GM21786 (cell line): ENCODE data around the gene CTTNBP2NL.
A peak's percentile ranks its signal among the peaks of the same experiment; 100 is the strongest.
"Not testable (repeated sequence)": the region's sequence is repeated elsewhere in the genome, so short reads cannot be mapped to it uniquely, and the experiment has no call there.

Experiments
- ATAC-seq: cut with Tn5 transposase; IDR thresholded peaks from one replicate; pipeline ENCODE4 v1.9.1; 2021; ENCODE audit not compliant: unreplicated experiment

The CTTNBP2NL gene

DNA sequence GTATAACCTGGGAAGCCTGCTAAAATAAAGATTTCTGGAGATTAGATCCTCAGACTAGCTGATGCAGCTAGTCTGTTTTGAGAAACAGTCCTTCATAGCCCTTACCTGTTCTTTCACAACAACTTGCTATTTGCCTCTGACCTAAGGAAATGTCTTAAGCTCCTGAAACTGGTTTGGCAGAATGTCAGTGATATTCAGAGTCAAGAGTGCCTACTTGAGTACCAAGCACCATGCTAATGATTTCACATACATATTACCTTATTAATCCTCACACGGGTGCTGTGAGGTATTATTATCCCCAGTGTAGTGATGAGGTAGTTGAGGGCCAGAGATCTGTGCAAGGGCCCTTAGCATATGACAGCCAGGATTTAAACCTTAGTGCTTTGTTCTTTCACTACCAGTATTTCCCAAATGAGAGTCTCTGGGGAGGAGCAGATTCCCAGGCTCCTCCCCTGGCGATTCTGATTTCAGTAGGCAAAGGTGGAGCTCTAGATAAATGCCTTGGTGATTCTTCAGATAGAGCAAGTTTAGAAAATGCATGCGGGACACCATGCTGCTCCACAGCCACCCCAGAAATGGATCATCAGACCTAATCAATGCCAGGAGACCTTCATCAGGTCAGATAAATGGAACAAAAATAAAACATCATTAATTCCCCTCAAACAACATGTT is 65.3 kb downstream of the CTTNBP2NL start:
- no peak for ATAC-seq

DNA sequence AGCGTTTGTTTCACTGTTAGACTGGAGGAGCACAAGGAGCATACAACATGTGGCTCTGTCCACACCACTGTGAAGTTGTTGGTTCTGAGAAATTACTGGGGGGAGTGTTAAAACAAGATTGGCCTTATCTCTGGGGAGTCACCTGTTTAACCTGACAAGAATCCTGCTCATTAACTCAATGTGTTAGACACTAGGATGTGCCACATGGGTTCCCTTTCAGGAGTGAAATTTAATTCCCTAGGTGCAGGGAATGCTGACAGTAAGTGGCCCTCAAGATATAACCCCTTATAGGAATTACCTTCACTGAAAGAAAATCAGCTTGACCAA is 66.9 kb downstream of the CTTNBP2NL start:
- no peak for ATAC-seq

DNA sequence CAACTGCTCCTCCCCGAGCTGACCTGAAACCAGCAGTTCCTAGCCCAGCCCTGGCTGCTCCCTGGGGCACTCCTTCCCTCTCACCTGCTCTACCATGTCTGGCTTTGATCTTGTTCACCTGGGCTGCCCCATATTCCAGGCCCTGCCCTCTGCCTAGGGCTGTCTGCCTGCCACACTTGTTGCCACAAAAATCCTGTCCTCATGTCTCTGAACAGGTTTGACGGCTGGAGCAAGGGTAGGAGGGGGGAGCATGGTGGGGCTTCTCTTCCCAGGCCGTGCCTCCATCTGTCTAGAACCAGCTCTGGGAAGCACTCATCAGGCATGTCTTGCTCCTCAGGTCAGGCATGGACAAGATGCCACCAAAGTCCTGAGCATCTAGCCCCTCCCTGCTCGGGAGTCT is 68.5 kb downstream of the CTTNBP2NL start:
- ATAC-seq: no peak

DNA sequence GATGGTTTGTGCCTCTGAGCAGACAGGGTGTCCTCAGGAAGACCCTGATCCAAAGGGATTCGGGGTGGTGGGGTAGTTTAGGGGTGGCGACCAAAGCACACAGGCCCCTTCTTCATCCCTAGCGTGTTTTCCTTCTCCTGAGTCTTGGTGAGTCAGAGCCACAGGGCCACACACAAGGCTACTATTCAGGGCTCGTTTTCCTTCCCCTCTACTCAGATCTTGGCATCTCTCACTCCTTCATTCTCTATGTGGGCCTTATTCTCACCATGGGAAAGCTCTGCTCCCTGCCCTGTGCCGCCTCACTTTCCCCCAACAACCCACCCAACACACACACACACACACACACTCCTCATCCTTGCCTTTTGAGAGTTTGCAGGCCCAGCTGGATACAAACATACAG is 69.1 kb downstream of the CTTNBP2NL start:
- ATAC-seq: no peak

DNA sequence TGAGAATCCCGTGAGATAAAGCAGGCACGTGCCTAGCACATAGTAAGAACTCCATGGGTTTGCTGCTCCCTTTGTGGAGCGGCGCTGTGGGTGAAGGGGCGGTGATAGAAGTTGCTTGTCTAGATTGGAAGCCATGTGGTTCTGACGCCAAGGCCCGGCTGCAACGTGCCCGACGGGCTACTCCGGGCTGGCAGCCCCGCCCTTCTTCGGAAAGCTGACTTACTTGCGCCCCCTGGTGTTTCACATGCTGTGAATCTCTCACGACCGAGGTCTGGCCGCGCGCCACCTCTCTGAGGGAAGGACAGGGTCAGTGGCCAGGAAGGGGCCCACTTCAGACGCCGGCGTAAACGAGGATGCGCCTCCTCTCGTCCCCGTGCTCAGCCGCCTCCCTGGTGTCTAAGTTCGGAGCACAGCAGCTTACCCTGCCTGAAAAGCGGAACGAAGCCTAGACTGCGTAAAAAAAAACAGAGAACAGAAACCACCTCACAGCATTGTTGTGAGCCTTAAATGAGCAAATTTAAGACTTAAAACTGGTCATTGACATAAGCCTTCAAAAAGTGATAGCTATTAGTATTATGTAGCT is 70.2 kb downstream of the CTTNBP2NL start:
- ATAC-seq: peak; percentile 91

DNA sequence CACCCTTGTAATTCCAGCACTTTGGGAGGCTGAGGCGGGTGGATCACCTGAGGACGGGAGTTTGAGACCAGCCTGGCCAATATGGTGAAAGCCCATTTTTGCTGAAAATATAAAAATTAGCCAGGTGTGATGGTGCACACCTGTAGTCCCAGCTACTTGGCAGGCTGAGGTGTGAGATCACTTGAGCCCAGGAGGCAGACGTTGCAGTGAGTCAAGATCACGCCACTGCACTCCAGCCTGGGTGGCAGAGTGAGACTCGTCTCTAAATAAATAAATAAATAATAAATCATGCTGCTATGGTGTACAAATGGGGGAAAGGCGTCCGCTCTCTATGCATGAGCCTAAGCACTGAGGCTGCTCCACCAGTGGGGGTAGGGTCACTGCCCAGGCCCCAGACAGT is 74.3 kb downstream of the CTTNBP2NL start:
- ATAC-seq: not testable (repeated sequence)

DNA sequence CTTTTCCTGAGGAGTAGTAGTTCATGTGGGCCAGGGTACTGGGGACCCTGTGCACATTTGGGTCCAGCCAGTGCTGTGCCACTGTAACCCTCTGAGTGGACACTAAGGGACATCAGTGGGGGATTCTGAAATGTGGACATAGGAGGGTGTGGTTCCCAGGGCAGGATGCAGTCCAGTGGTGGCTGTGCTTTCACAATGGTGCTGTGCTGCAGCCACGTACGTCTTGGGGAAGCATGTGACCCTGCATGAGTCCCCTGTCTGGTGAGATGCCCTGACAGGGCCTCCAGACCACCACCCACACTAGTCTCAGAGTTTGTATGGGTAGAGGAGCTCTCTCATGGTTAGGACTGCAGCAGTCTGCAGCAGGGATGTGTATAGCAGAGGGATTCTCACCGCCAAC is 75.0 kb downstream of the CTTNBP2NL start:
- ATAC-seq: no peak

DNA sequence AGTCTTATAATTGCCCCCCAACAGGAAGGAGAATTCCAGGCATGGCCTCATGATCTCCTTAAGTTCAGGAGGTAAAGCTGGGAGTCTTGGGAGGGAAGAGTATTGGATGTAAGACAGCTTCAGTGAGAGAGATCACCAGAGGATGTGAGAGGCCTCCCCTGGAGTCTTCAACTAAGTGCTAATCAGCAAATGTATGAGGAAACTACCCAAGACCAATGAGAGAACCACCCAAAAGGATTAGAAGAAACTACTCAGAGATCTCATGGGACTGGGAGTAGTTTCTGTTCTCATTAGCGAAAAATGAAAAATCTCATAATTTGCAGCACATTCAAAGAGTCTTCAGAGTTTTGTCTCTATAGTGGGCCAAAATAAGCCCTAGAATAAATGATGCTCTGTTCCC is 76.1 kb downstream of the CTTNBP2NL start:
- no peak for ATAC-seq

DNA sequence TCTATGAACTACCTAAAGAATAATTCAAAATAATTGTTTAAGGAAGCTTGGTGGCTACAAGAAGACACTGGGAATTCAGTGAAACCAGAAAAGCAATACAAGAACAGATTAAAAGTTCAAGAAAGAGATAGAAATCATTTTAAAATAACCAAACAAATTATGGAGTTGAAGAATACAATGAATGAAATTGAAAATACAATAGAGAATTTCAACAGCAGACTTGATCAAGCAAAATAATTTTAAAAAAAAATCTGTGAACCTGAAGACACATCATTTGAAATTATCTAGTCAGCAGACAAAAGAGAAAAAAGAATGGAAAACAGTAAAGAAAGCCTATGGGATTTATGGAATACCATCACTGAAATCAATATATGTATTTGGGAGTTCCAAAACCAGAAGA is 81.5 kb downstream of the CTTNBP2NL start:
- ATAC-seq: no peak

DNA sequence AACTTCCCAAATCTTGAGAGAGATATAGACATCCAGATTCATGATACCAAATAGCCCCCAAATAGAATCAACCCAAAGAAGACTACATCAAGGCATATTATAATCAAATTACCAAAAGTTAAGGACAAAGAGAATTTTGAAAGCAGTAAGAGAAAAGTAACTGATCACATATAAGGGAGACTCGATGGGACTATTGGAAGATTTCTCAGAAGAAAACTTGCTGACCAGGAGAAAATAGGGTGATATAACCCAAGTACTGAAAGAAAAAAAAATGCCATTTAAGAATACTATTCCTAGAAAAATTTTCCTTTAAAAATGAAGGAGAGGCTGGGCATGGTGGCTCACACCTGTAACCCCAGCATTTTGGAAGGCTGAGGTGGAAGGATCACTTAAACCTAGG is 82.3 kb downstream of the CTTNBP2NL start:
- ATAC-seq: no peak

DNA sequence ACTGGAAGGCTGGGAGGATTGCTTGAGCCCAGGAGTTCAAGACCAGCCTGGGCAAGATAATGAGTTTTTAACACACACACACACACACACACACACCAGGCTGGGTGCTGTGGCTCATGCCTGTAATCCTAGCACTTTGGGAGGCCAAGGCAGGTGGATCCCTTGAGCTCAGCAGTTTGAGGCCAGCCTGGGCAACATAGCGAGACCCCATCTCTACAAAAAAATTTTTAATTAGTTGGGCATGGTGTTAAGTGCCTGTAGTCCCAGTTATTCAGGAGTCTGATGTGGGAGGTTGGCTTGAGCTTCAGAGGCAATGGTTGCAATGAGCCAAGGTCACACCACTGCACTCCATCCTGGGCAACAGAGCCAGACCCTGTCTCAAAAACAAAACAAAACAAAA is 90.0 kb downstream of the CTTNBP2NL start:
- not testable (repeated sequence) for ATAC-seq

DNA sequence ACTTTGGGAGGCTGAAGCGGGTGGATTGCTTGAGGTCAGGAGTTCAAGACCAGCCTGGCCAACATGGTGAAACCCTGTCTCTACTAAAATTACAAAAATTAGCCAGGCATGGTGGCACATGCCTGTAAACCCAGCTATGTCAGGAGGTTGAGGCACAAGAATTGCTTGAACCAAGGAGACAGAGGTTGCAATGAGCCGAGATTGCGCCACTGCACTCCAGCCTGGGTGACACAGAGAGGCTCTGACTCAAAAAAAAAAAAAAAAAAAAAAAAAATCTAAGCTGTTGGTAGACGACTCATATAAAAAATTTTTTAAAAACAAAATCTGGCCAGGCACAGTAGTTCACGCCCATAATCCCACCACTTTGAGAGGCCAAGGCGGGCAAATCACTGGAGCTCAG is 91.7 kb downstream of the CTTNBP2NL start:
- not testable (repeated sequence) for ATAC-seq

DNA sequence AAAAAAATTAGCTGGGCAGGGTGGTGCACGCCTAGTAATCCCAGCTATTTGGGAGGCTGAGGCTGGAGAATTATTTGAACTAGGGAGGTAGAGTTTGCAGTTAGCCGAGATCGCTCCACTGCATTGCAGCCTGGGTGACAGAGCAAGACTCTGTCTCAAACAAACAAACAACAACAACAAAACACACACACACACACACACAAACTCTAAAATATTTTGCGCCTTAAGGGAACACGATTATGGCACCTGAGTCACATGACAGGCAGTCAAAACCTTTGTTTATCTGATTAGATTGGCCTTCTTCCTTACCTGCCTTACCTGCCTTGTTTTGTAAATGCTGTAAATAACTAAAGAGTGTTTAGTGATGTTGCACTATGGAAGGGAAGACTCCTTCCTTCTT is 92.1 kb downstream of the CTTNBP2NL start:
- no peak for ATAC-seq

DNA sequence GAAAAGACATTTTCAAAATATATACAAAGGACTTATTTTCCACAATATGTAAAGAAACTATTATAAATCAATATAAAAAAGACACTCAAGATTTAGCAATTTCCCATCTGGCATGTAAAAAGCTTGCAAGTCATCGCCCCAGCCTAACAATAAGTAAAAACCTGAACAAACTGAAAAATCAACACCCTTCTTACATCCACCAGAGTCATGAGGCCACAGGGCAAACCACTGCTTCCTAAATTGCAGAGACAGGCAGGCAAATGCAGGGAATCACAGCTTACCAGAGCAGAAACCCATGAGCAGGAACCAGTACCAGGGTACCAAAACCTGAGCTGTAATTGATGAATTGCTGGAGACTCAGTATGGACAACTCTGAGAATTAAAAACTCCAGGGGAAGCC is 96.1 kb downstream of the CTTNBP2NL start:
- no peak for ATAC-seq

DNA sequence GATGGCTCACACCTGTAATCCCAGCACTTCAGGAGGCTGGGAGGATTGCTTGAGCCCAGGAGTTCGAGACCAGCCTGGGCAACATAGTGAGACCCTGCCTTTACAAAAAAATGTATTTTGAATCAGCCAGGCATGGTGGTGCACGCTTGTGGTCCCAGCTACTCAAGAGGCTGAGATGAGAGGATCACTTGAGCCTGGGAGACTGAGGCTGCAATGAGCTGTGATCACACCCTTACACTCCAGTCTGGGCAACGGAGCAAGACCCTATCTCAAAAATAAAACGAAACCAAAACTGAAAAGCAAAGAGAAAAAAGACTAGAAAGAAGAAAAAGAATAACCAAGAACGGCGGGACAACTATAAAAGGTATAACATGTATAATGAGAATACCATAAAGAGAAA is 97.3 kb downstream of the CTTNBP2NL start:
- no peak for ATAC-seq

DNA sequence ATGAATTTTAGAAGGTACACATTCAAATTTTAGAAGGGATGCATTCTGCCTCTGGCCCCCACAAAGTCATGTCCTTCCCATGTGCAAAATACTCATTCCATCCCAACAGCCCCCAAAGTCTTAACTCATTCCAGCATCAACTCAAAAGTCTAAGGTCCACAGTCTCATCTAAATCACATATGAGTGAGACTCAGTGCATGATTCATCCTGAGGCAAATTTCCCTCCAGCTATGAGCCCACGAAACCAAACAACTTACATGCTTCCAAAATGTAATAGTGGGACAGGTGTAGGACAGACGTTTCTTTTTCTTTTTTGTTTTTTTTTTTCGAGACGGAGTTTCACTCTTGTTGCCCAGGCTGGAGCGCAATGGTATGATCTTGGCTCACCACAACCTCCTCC is 100.3 kb downstream of the CTTNBP2NL start:
- ATAC-seq: no peak

DNA sequence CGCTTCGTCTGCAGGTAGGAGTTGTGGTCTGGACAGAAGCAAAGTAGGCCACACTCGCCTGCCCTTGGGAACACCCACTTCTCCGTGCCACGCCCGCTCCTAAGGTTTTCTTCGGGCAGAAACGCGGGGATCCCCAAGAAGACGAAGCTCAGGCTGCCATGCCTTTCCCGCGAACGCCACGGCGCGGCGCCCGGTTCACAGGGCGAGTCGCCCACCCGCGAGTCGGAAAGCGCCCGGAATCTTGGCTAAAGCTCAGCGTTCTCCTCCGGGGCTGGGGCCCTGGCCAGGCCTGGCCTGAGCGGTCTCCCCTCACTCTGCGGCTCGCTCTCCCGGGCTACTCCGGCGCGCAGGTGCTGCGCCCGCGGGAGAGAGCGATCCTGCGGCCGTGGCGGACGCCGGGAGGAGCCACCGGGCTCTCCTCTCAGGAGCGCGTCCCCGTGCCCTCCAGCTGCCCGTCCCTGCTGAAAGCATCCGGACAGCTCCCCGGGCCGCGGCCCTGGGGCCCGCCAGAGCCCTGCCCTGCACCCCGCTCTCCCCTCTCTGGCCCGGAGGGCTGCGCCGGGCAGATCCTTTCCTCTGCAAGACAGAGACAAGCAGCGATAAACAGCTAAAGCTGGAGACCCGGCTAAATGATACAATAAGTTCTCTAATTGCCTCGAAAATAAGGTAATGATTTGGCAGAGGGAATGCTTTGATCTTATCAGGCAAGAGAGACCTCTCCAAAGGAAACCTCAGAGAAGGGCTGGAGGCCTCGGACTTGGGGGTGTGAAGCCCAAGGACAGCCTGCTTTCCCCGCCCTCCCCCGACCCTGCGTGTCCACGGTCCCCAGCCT is 106.0 kb downstream of the CTTNBP2NL start:
- peak; percentile 55 for ATAC-seq

DNA sequence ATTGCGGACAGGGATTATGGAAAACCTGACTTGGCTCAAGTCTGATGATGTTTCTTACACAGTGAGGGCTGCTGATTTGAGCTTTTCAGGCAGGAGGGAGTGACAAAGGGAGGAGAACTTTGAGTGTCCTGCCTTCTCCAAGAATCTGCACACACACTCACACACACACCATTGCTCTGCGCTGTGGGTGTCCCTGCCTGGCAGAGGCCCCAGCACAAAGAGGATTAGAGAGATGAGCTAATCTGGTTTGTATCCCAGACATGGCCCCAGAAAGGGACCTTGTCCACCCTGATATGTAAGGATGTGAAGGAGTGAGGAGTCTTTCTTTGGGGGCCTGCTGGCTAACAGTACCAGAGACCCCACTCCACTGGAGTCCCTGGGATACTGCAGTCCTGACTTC is 106.8 kb downstream of the CTTNBP2NL start:
- ATAC-seq: no peak

DNA sequence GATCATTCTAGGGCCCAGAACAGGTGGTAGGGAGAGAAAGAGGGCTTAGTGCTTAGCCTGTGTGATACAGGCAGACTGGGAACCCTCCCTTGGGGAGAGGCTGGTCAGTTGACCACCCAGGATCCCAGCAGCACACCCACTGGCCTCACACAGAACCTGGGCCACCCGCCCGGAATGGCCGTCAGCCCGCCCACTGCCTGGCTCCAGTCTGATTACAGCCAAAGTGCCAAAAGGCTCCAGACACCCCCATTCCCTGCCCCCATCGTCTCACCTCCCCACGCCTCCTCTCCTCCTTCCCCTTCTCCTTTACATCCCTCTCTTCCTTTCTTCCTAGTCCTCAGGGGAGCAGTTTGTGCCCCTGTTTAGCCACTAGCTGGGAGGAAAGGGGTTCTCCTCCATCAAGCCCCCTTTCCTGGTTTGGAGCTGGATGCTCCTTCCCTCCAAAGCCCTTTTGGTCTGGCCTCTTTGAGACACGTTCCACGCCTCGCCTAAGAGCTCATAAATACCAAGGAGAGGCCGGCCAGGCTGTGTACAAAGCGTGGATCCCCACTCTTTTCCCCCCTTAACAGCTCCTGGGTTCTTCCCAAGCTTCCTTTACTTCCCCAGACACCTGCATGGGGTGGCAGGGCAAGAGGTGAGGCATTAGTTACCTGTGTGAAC is 108.1 kb downstream of the CTTNBP2NL start:
- no peak for ATAC-seq

DNA sequence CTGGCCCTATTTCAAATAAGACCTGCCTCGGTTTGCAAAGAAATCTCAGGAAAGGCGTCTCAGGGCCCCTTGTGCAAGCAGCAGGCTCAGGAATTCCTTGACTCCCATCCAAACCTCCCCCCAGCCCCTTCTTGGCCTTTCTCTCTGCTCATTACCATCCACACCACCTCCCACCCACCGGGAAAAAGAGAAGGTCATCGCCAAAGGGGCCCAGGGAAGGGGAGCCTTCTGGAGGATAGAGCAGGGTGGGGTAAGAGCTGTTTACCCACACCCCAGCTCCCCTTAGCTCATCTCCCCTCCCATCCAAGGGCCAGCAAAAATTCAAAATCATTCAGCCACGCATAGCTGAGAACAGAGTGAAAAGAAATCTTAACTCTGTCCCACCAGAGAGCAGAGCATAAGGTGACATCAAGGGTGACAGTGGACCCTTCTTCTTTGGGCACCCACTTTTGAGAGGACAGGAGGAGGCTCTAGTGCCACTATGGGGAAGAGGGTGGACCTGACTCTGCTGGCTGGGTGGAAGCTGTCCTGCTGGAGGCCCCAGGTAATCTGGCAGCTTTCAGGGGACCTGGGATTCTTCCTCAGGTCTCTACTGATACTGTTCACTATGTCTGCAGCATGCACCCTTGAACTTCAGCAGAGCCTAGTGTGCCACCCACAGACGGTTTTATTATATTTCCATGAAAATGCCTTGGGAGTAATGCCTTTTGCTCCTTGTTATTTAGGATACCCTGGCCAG is 108.8 kb downstream of the CTTNBP2NL start:
- no peak for ATAC-seq

DNA sequence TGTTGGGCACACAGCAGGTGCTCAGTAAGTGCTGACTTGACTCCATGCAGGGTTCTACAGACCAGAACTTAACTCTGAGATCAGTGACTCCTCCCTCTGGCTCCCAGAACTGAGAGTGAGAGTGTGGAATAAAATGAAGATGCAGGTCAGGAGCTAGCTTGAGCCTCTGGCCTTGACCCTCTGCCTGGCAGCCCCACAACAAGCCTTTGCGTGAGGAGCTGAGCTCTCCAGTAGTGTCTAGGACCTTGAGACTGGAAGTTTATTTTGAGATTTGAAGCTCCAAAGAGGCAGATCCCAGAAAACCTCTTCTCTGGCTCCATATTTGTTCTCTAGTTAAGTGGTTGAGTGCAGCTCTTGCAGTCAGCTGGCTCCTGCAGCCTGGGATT is 109.4 kb downstream of the CTTNBP2NL start:
- ATAC-seq: no peak
